D721Med (cell line): ENCODE results near the gene SEC14L3.

Experiments used
- DNase-seq: peaks from one replicate; pipeline ENCODE4 v3.0.0; 2011; ENCODE audit warnings: low spot score; ENCODE audit not compliant: insufficient read length
- FAIRE-seq: peaks from 2 replicates; lab custom pipeline; 2011; peaks lifted over from hg19 to GRCh38; lab: Jason Lieb, UNC
- TF ChIP-seq, protein P1 (sequence below): IDR thresholded peaks from 2 replicates; pipeline ENCODE4 v1.5.1; 2012; ENCODE audit warnings: mild to moderate bottlenecking, control low read depth; ENCODE audit not compliant: insufficient read depth; ENCODE audit errors: missing control alignments

Gene SEC14L3

DNA sequence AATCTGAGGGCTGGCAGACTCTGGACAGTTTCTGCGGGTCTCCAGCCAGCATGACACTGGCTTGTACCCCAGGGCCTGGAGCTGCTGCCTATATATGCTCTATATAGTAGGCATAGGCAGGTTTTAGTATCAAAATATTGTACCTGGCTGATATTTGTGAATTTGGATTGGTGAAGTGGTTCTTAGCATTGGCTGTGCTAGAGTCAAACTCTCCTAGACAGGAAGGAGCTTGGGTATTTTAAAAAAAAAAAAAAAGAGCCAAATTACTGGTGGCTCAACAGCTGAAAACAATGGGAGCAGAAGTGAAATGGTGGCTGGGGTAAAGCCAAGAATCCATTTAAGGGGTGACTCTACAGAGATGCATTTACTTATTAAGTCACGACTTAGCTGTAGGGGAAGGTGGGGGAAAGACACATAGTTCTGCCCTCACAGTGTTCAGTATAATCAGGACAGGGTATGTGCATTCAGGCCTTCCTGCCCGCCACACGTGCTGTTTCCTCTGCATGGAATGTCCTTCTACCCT, 57.2 kb downstream of the SEC14L3 start:
- DNase-seq (no peak), FAIRE-seq (no peak)
- TF ChIP-seq, protein P1, sequence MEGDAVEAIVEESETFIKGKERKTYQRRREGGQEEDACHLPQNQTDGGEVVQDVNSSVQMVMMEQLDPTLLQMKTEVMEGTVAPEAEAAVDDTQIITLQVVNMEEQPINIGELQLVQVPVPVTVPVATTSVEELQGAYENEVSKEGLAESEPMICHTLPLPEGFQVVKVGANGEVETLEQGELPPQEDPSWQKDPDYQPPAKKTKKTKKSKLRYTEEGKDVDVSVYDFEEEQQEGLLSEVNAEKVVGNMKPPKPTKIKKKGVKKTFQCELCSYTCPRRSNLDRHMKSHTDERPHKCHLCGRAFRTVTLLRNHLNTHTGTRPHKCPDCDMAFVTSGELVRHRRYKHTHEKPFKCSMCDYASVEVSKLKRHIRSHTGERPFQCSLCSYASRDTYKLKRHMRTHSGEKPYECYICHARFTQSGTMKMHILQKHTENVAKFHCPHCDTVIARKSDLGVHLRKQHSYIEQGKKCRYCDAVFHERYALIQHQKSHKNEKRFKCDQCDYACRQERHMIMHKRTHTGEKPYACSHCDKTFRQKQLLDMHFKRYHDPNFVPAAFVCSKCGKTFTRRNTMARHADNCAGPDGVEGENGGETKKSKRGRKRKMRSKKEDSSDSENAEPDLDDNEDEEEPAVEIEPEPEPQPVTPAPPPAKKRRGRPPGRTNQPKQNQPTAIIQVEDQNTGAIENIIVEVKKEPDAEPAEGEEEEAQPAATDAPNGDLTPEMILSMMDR: no peak

DNA sequence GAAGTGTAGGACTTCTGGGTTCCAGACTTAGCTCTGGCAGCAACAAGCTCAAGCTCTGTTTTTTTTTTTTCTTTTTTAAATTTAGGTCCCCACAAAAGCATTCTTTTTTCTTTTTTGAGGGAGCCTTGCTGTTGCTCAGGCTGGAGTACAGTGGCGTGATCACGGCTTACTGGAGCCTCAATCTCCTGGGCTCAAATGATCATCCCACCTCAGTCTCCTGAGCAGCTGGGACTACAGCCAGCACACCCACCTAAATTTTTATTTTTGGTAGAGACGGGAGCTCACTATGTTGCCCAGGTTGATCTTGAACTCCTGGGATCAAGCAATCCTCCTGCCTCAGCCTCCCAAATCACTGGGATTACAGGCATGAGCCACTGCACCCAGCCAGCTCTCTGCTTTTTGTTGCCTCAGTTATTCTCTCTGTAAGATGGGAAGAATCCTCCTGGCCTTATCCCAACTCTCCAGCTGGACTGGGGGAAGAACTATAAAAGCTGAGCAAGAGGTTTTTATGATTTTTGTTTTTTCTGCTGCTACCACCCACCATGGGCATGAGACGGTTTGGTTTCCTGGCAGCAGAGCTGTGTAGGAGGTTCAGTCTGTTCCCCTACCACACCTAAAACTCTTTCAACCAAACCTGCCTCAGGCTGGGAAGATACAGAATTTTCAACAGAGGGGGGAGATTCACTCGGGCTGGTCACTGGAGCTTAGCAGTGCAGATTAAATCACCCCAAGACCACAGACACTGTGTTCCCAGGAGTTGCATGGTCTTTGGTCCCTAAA, 57.9 kb downstream of the SEC14L3 start:
- DNase-seq (no peak), FAIRE-seq (no peak)
- TF ChIP-seq, protein P1: no peak

DNA sequence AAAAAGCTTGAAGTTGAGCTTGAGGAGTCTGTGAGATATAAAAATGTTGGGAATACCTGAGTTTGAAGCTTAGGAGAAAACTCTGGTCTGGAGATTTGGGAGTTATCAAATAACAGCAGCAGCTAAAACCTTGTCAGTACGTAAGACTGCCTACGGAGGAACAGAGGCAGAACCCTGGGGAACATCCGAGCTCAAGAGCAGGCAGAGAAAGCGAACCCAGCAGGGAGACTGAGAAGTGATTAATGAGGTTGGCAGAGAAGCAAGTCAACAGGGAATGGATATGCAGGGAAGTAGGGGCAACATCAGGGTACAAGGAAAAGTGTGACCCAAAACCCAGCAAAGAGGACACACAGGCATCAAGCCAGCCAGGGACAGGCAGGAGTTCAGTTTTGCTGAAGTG, 58.8 kb downstream of the SEC14L3 start:
- FAIRE-seq (no peak), DNase-seq (no peak)
- TF ChIP-seq, protein P1: no peak

DNA sequence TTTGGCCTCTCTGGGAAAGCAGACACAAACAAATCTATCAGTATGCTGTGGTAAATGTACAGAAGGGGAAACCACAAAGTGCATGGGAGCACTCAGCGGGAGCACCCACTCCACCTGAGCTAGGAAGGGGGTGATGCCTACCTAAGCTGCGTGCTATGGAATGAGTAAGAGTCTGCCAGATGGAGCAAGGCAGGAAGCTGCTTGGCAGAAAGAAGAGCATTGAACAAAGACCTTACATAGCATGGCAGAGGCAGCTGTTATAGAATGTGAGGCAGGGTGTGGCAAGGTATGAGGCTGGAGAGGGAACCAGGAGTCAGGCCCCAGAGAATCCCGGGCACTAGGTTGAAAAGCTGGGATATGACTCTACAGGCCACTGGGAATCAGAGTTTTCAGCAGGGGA, 60.0 kb downstream of the SEC14L3 start:
- DNase-seq (no peak), FAIRE-seq (no peak)
- TF ChIP-seq, protein P1: no peak
